ENCODE results near the gene SULT4A1. TPM values are rescaled to one million over a fixed set of nuclear protein-coding genes. Genes with fewer than 3 reads are reported as not detected.
"Not testable (repeated sequence)": the region's sequence is repeated elsewhere in the genome, so short reads cannot be mapped to it uniquely, and the experiment has no call there.

Gene SULT4A1
- total and polyA plus RNA-seq, 2 of the 8 experiments (the other 6 are each of a cell fraction or from before 2014, with no cell fraction given): 9.1 to 11.8 TPM

DNA sequence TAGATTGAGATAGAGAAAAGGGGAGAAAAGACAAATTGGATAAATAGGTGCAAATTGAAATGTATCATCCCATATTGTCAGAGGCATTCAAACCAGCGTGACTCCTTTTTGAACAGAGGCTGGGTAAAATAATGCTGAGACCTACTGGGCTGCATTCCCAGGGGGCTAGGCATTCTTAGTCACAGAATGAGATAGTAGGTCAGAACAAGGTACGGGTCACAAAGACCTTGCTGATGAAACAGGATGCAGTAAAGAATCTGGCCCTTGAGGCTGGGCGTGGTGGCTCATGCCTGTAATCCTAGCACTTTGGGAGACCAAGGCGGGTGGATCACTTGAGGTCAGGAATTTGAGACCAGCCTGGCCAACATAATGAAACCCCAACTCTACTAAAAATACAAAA, 6.7 kb upstream of the SULT4A1 start:
- not testable (repeated sequence) for DNase-seq (ENCODE audit: low read depth in 1 of 2, low spot score in 2 of 2)
- CTCF ChIA-PET (ENCODE audit: partially characterized antibody): interaction anchor here (0.6 to 4.2 kb wide), 5 partner anchors 8 to 345 kb away, joined by 3 to 24 read pairs (median 6); no protein-coding TSS in a partner anchor

More for the DNA sequence above, 6.7 kb upstream of the SULT4A1 start:
- H2BK5ac ChIP-seq (ENCODE audit: low read depth, low read length): peak overlapping the region; percentile 92; the same call in 1 of the 2 replicates
- peak overlapping the region; percentile 58; the same call in 1 of the 2 replicates for H2AK5ac ChIP-seq (ENCODE audit: low read depth, low read length)
- 62% methylated on average over 4 of the region's 4 CpGs; no CpG with 5 or more reads in 1 of the 2 experiments for whole genome bisulfite sequencing, 2 experiments (ENCODE audit: extremely low coverage in 1 of 2, insufficient coverage in 1 of 2, insufficient read length in 1 of 2, insufficient replicate concordance in 2 of 2, low coverage in 1 of 2, low lambda C conversion rate in 2 of 2, missing lambda C conversion rate in 1 of 2)
- H2AFZ ChIP-seq (ENCODE audit: low read length); H3K36me3 ChIP-seq (ENCODE audit: control insufficient read depth in 2 of 4, insufficient read depth in 4 of 4, low read length in 3 of 4); H2BK120ac ChIP-seq (replicated peaks; ENCODE audit: low read depth, low read length); H3K23me2 ChIP-seq (ENCODE audit: low read depth, low read length); H3K56ac ChIP-seq (replicated peaks; ENCODE audit: insufficient read length, low read depth, low read length); H2BK15ac ChIP-seq (ENCODE audit: low read length); H3K79me2 ChIP-seq (ENCODE audit: control insufficient read depth in 1 of 2, insufficient read depth in 2 of 2, low read length in 2 of 2); H3K79me1 ChIP-seq (ENCODE audit: low read depth, low read length); H3K18ac ChIP-seq (ENCODE audit: extremely low read depth, low read length); FAIRE-seq; H3K23ac ChIP-seq (ENCODE audit: insufficient read length); H3K27ac ChIP-seq (ENCODE audit: low read depth, low read length); H3K14ac ChIP-seq (ENCODE audit: insufficient read length); H4K91ac ChIP-seq (replicated peaks; ENCODE audit: insufficient read length, low read length); H3K9ac ChIP-seq (replicated peaks in 1 of 4; ENCODE audit: extremely low read depth in 1 of 4, low read depth in 3 of 4, low read length in 3 of 4); H4K5ac ChIP-seq (ENCODE audit: insufficient read length, low read depth, low read length); H3K4me1 ChIP-seq (replicated peaks in 1 of 4; ENCODE audit: control insufficient read depth in 3 of 4, insufficient read depth in 4 of 4, low read length in 3 of 4); H4K8ac ChIP-seq (ENCODE audit: extremely low read depth, insufficient read depth, low read length); H3K4ac ChIP-seq (replicated peaks; ENCODE audit: insufficient read length, low read depth, low read length); H4K20me1 ChIP-seq (replicated peaks in 1 of 2; ENCODE audit: control insufficient read depth in 1 of 2, insufficient read depth in 2 of 2, low read length in 2 of 2); H3K27me3 ChIP-seq (replicated peaks in 1 of 4; ENCODE audit: control insufficient read depth in 3 of 4, extremely low read depth in 1 of 4, insufficient read depth in 3 of 4, low read length in 3 of 4): not testable (repeated sequence)
- H2BK12ac ChIP-seq (ENCODE audit: low read depth, low read length): 0 out of 2 replicates have a peak overlapping the region, but pooled peaks have one; percentile 42
- 0 out of 2 replicates have a peak overlapping the region, but pooled peaks have one; percentile 98 for H2BK20ac ChIP-seq (ENCODE audit: low read length)
- POLR2A ChIA-PET (ENCODE audit: partially characterized antibody): interaction anchor here (0.9 to 2.0 kb wide), 4 partner anchors 11 to 51 kb away, joined by 3 to 10 read pairs (median 5); no protein-coding TSS in a partner anchor
- peaks cover 0 to 14% of the 10 kb centered on the region in 2 experiments; a peak in 2 of 4 replicates for H3K9me3 ChIP-seq (ENCODE audit: insufficient read depth in 2 of 2, low read depth in 1 of 2, low read length in 1 of 2)
- peak overlapping the region; percentile 7 to 36; a peak in 3 of 4 replicates for H3K4me2 ChIP-seq (ENCODE audit: insufficient read depth in 1 of 2, low read depth in 2 of 2, low read length in 2 of 2)
- H3K4me3 ChIP-seq (ENCODE audit: extremely low read depth in 1 of 4, insufficient read depth in 2 of 4, low read depth in 3 of 4, low read length in 4 of 4): peak overlapping the region in 1 of 4 experiments; percentile 46; a peak in 1 of 8 replicates
